ENCODE measurements around the gene TTLL11. TPM values are rescaled to one million over a fixed set of nuclear protein-coding genes. Genes with fewer than 3 reads are reported as not detected.

Gene TTLL11
- total RNA-seq, 3 donors from 2014 or later: 6.0 to 22.2 (median 6.4) TPM

GRCh38 chr9:121818016-121818661 lies 275.0 kb downstream of the TTLL11 start:
- Histone ChIP-seq H3K4me3 (no peak overlapping the region), H3K4me1 (ENCODE audit: low read depth) (no peaks in the 10 kb centered on the region), H3K36me3 (ENCODE audit: low read depth) (no peaks in the 10 kb centered on the region), H3K9me3 (no peaks in the 10 kb centered on the region)
- DNase-seq (no peak), ATAC-seq (no peak)
- intact Hi-C loops (cut with DNase I, micrococcal nuclease): no loop called here
- TF ChIP-seq CTCF (IDR thresholded peaks at IDR 0.05): no peak

GRCh38 chr9:121817476-121817875 lies 275.6 kb downstream of the TTLL11 start:
- intact Hi-C loops (cut with DNase I, micrococcal nuclease): no loop called here
- H3K9me3 ChIP-seq: no peaks in the 10 kb centered on the region
- H3K4me3 ChIP-seq: no peak overlapping the region
- DNase-seq (no peak), ATAC-seq (no peak)
- no peak for TF ChIP-seq CTCF (IDR thresholded peaks at IDR 0.05)
- no peaks in the 10 kb centered on the region for H3K36me3 ChIP-seq (ENCODE audit: low read depth)
- H3K4me1 ChIP-seq (ENCODE audit: low read depth): no peaks in the 10 kb centered on the region

GRCh38 chr9:121816845-121817450 lies 276.2 kb downstream of the TTLL11 start:
- ATAC-seq: no peak

GRCh38 chr9:121816449-121816817 lies 276.7 kb downstream of the TTLL11 start:
- Histone ChIP-seq H3K9me3 (no peaks in the 10 kb centered on the region), H3K36me3 (ENCODE audit: low read depth) (no peaks in the 10 kb centered on the region), H3K4me3 (no peak overlapping the region), H3K4me1 (ENCODE audit: low read depth) (no peaks in the 10 kb centered on the region)
- no peak for TF ChIP-seq CTCF (IDR thresholded peaks at IDR 0.05)
- DNase-seq: no peak
- no peak for ATAC-seq
- intact Hi-C loops (cut with DNase I, micrococcal nuclease): no loop called here

More at GRCh38 chr9:121816845-121817450, 276.2 kb downstream of the TTLL11 start:
- no peaks in the 10 kb centered on the region for H3K4me1 ChIP-seq (ENCODE audit: low read depth)
- DNase-seq: no peak
- H3K4me3 ChIP-seq: no peak overlapping the region
- H3K9me3 ChIP-seq: no peaks in the 10 kb centered on the region
- no peak for TF ChIP-seq CTCF (IDR thresholded peaks at IDR 0.05)
- intact Hi-C loops (cut with DNase I, micrococcal nuclease): no loop called here
- H3K36me3 ChIP-seq (ENCODE audit: low read depth): no peaks in the 10 kb centered on the region

- DNase-seq: no peak
- Histone ChIP-seq H3K9me3 (no peaks in the 10 kb centered on the region), H3K4me1 (ENCODE audit: low read depth) (no peaks in the 10 kb centered on the region), H3K4me3 (no peak overlapping the region), H3K36me3 (ENCODE audit: low read depth) (no peaks in the 10 kb centered on the region)
- intact Hi-C loops (cut with DNase I, micrococcal nuclease): no loop called here
- TF ChIP-seq CTCF (IDR thresholded peaks at IDR 0.05): no peak
- no peak for ATAC-seq
These were observed 277.3 kb downstream of the TTLL11 start for GRCh38 chr9:121815546-121816448.

Measured in mucosa of descending colon (tissue), 3 donors.